H9 (cell line): ENCODE measurements around the gene KLK3. TPM values are rescaled to one million over a fixed set of nuclear protein-coding genes. Genes with fewer than 3 reads are reported as not detected.

Source experiments
- DNase-seq: peaks from one replicate; pipeline ENCODE4 v3.0.0-alpha.2; 2017
- H2AFZ ChIP-seq: one replicate; pipeline ENCODE4 v1.6.1; 2013; ENCODE audit warnings: mild to moderate bottlenecking, low read length, control low read depth, moderate library complexity
- H2AK5ac ChIP-seq: 2 replicates; pipeline ENCODE4 v1.6.1; 2013; ENCODE audit warnings: low read length, control low read depth, mixed read lengths; ENCODE audit not compliant: insufficient read length
- H2BK120ac ChIP-seq: one replicate; pipeline ENCODE4 v1.6.1; 2013; ENCODE audit warnings: low read depth, mild to moderate bottlenecking, low read length, control low read depth, inconsistent platforms; ENCODE audit not compliant: poor library complexity, severe bottlenecking
- H2BK12ac ChIP-seq: 2 replicates; pipeline ENCODE4 v1.6.1; 2013; ENCODE audit warnings: low read length, control low read depth, mixed read lengths, low read depth; ENCODE audit not compliant: insufficient read length
- H2BK15ac ChIP-seq: 2 replicates; pipeline ENCODE4 v1.6.1; 2013; ENCODE audit warnings: low read depth, low read length, control low read depth
- H2BK20ac ChIP-seq: one replicate; pipeline ENCODE4 v1.6.1; 2013; ENCODE audit warnings: low read depth, mild to moderate bottlenecking, low read length, control low read depth, inconsistent platforms; ENCODE audit not compliant: poor library complexity, severe bottlenecking
- H2BK5ac ChIP-seq: 2 replicates; pipeline ENCODE4 v1.6.1; 2013; ENCODE audit warnings: low read length, control low read depth, mixed read lengths; ENCODE audit not compliant: insufficient read length
- H3K14ac ChIP-seq: 2 replicates; pipeline ENCODE4 v1.6.1; 2013; ENCODE audit warnings: low read length, control low read depth; ENCODE audit not compliant: insufficient read depth
- H3K18ac ChIP-seq: 2 replicates; pipeline ENCODE4 v1.6.1; 2013; ENCODE audit warnings: low read depth, mild to moderate bottlenecking, mixed read lengths, low read length, control low read depth; ENCODE audit not compliant: insufficient read length
- H3K23ac ChIP-seq: 2 replicates; pipeline ENCODE4 v1.6.1; 2013; ENCODE audit warnings: low read length, control low read depth, mixed read lengths, low read depth; ENCODE audit not compliant: insufficient read length
- H3K23me2 ChIP-seq: 2 replicates; pipeline ENCODE4 v1.6.1; 2013; ENCODE audit warnings: low read depth, mild to moderate bottlenecking, mixed read lengths, low read length, control low read depth; ENCODE audit not compliant: insufficient read length, poor library complexity, severe bottlenecking
- H3K27ac ChIP-seq: 2 replicates; pipeline ENCODE4 v1.5.1; 2013; ENCODE audit warnings: low read length, control low read depth, mixed read lengths, low read depth; ENCODE audit not compliant: insufficient read length
- H3K27me3 ChIP-seq: 2 replicates; pipeline ENCODE4 v1.6.1; 2013; ENCODE audit warnings: low read length, control low read depth, inconsistent platforms; ENCODE audit not compliant: insufficient read depth
- H3K4ac ChIP-seq: 2 replicates; pipeline ENCODE4 v1.6.1; 2013; ENCODE audit warnings: low read depth, mild to moderate bottlenecking, control low read depth, inconsistent platforms, low read length, moderate library complexity
- H3K4me1 ChIP-seq: 2 replicates; pipeline ENCODE4 v1.6.1; 2013; ENCODE audit warnings: low read length, control low read depth, inconsistent platforms; ENCODE audit not compliant: insufficient read depth
- H3K4me2 ChIP-seq: 2 replicates; pipeline ENCODE4 v1.6.1; 2013; ENCODE audit warnings: low read length, control low read depth, mixed read lengths; ENCODE audit not compliant: insufficient read length, insufficient read depth
- H3K56ac ChIP-seq: 2 replicates; pipeline ENCODE4 v1.6.1; 2013; ENCODE audit warnings: low read depth, mild to moderate bottlenecking, mixed read lengths, low read length, control low read depth; ENCODE audit not compliant: insufficient read length
- H3K79me1 ChIP-seq: 2 replicates; pipeline ENCODE4 v1.6.1; 2013; ENCODE audit warnings: low read depth, mild to moderate bottlenecking, moderate library complexity, low read length, control low read depth, inconsistent platforms; ENCODE audit not compliant: insufficient read depth, poor library complexity, severe bottlenecking
- H3K79me2 ChIP-seq: 2 replicates; pipeline ENCODE4 v1.6.1; 2013; ENCODE audit warnings: low read length, control low read depth, inconsistent platforms; ENCODE audit not compliant: insufficient read depth
- H3K9ac ChIP-seq: 2 replicates; pipeline ENCODE4 v1.6.1; 2013; ENCODE audit warnings: low read length, control low read depth, mixed read lengths; ENCODE audit not compliant: insufficient read length; ENCODE audit errors: extremely low read depth
- H3K9me3 ChIP-seq: one replicate; pipeline ENCODE4 v1.6.1; 2013; ENCODE audit warnings: low read depth, low read length, inconsistent platforms; ENCODE audit not compliant: control insufficient read depth
- H3T11ph ChIP-seq: one replicate; pipeline ENCODE4 v1.6.1; 2013; ENCODE audit warnings: mild to moderate bottlenecking, low read length, control low read depth, inconsistent platforms
- H4K20me1 ChIP-seq: one replicate; pipeline ENCODE4 v1.6.1; 2013; ENCODE audit not compliant: control insufficient read depth, insufficient read length, insufficient read depth
- H4K5ac ChIP-seq: 2 replicates; pipeline ENCODE4 v1.6.1; 2013; ENCODE audit warnings: low read depth, mild to moderate bottlenecking, mixed read lengths, low read length, control low read depth; ENCODE audit not compliant: insufficient read length
- H4K8ac ChIP-seq: replicated peaks from 2 replicates; pipeline ENCODE4 v1.6.1; 2013; ENCODE audit warnings: low read length, control low read depth, mixed read lengths, low read depth; ENCODE audit not compliant: insufficient read length
- H4K91ac ChIP-seq: 2 replicates; pipeline ENCODE4 v1.6.1; 2013; ENCODE audit warnings: low read depth, mild to moderate bottlenecking, moderate library complexity, mixed read lengths, low read length, control low read depth; ENCODE audit not compliant: insufficient read length
- H3K27ac Mint-ChIP-seq, 3 experiments: 2 replicates in 2 of 3; 3 replicates in 1 of 3; pipeline ENCODE4 v1.8.0; 2020 to 2021; ENCODE audit warnings: mixed read lengths in 3 of 3, mild to moderate bottlenecking in 1 of 3, moderate library complexity in 1 of 3
- H3K27me3 Mint-ChIP-seq: 2 replicates; pipeline ENCODE4 v1.8.0; 2021; ENCODE audit warnings: low read depth, mild to moderate bottlenecking, moderate library complexity, mixed read lengths
- H3K36me3 Mint-ChIP-seq, 3 experiments: 2 replicates in 2 of 3; 3 replicates in 1 of 3; pipeline ENCODE4 v1.8.0; 2020 to 2021; ENCODE audit warnings: low read depth in 3 of 3, mixed read lengths in 3 of 3; ENCODE audit not compliant: insufficient read depth in 1 of 3
- H3K4me1 Mint-ChIP-seq, 2 experiments: 2 replicates each; pipeline ENCODE4 v1.8.0; 2020; ENCODE audit warnings: mixed read lengths in 2 of 2
- H3K4me3 Mint-ChIP-seq, 2 experiments: 2 replicates in 1 of 2; 3 replicates in 1 of 2; pipeline ENCODE4 v1.8.0; 2020 to 2021; ENCODE audit warnings: mild to moderate bottlenecking in 2 of 2, mixed read lengths in 2 of 2, moderate library complexity in 1 of 2
- H3K9me3 Mint-ChIP-seq, 2 experiments: 2 replicates in 1 of 2; 3 replicates in 1 of 2; pipeline ENCODE4 v1.8.0; 2020; ENCODE audit warnings: mild to moderate bottlenecking in 2 of 2, mixed read lengths in 2 of 2, moderate library complexity in 1 of 2
- CTCF ChIP-seq: fragments of 200-600 bp; sonication (generic); conservative IDR thresholded peaks from 3 replicates; pipeline ENCODE4 v1.8.0; 2021; ENCODE audit warnings: antibody characterized with exemption, mild to moderate bottlenecking
- WGBS: extraction: QIAGEN DNeasy Blood & Tissue Kit; methylation state at CpG from one replicate; pipeline ENCODE4 v1.1.7; 2013; ENCODE audit warnings: missing lambda C conversion rate, low lambda C conversion rate, mixed read lengths; ENCODE audit not compliant: insufficient read length; ENCODE audit errors: extremely low coverage; 5-methylcytosine and 5-hydroxymethylcytosine counted together
- total RNA-seq: library from RNA; stranded (reverse); gene quantifications from 2 replicates; pipeline ENCODE4 v1.2.1, GENCODE V29; 2021

KLK3 gene
- total RNA-seq, 1 experiment from 2014 or later: not detected

- Histone ChIP-seq H2AFZ (no peak overlapping the region), H3K9ac (no peak overlapping the region), H3K9me3 (no peaks in the 10 kb centered on the region), H3K79me1 (no peaks in the 10 kb centered on the region), H3K4me2 (no peak overlapping the region), H3K4ac (no peak overlapping the region), H2BK12ac (no peak overlapping the region), H3K14ac (no peak overlapping the region), H3K4me1 (no peaks in the 10 kb centered on the region; the same call in 1 of the 2 replicates), H2BK120ac (no peak overlapping the region), H2BK15ac (no peak overlapping the region), H3T11ph (no peak overlapping the region), H3K23me2 (peaks cover 4% of the 10 kb centered on the region), H3K18ac (no peak overlapping the region), H4K5ac (no peak overlapping the region), H4K91ac (no peak overlapping the region), H3K23ac (no peak overlapping the region), H2BK20ac (no peak overlapping the region), H3K79me2 (no peaks in the 10 kb centered on the region), H4K8ac (no peak overlapping the region), H2AK5ac (no peak overlapping the region), H3K27ac (no peak overlapping the region), H3K56ac (no peak overlapping the region), H3K27me3 (no peaks in the 10 kb centered on the region; the same call in 1 of the 2 replicates), H2BK5ac (no peak overlapping the region), H4K20me1 (no peaks in the 10 kb centered on the region)
- no CpG with 5 or more reads among the region's 7 CpGs for WGBS
- DNase-seq: no peak
- Mint-ChIP-seq H3K9me3 (peaks cover 0 to 3% of the 10 kb centered on the region in 2 experiments; a peak in 1 of 5 replicates), H3K36me3 (no peaks in the 10 kb centered on the region), H3K27ac (no peak overlapping the region), H3K4me3 (no peak overlapping the region), H3K27me3 (peaks cover 59% of the 10 kb centered on the region), H3K4me1 (peaks cover 3 to 11% of the 10 kb centered on the region in 2 experiments; a peak in 2 of 4 replicates)
- no peak for TF ChIP-seq CTCF
Measured at GRCh38 chr19:50831026-50831396, 23.7 kb upstream of the KLK3 start.
